Lung (tissue), 12 donors: ENCODE measurements around the gene EHD1. TPM values are rescaled to one million over a fixed set of nuclear protein-coding genes. Genes with fewer than 3 reads are reported as not detected.

Source experiments
- ATAC-seq: fragments of 200-7000 bp; cut with Tn5 transposase; one replicate; pipeline ENCODE4 v1.9.1; 2020; ENCODE audit warnings: moderate number of reproducible peaks; ENCODE audit not compliant: insufficient read depth, low FRiP score
- DNase-seq, 3 donors: peaks; one replicate each; pipeline ENCODE4 v3.0.0-alpha.2; 2013 to 2017
- H3K27ac ChIP-seq, 2 donors: one replicate each; pipeline ENCODE4 v1.5.1; 2013; ENCODE audit warnings: mild to moderate bottlenecking in 2 of 2, moderate library complexity in 2 of 2, control low read depth in 1 of 2, inconsistent platforms in 1 of 2, low read depth in 1 of 2, low read length in 1 of 2
- H3K27me3 ChIP-seq, 3 donors: one replicate each; pipeline ENCODE4 v1.5.1; 2013; ENCODE audit warnings: low read length in 2 of 3; ENCODE audit not compliant: control insufficient read depth in 3 of 3, insufficient read depth in 3 of 3
- H3K36me3 ChIP-seq, 4 donors: one replicate each; pipeline ENCODE4 v1.5.1; 2013; ENCODE audit warnings: low read length in 4 of 4, mild to moderate bottlenecking in 1 of 4, moderate library complexity in 1 of 4; ENCODE audit not compliant: control insufficient read depth in 4 of 4, insufficient read depth in 4 of 4
- H3K4me1 ChIP-seq, 5 donors: one replicate each; pipeline ENCODE4 v1.5.1; 2013; ENCODE audit warnings: low read length in 5 of 5, mild to moderate bottlenecking in 2 of 5, moderate library complexity in 1 of 5; ENCODE audit not compliant: control insufficient read depth in 5 of 5, insufficient read depth in 5 of 5
- H3K4me3 ChIP-seq: one replicate; pipeline ENCODE4 v1.5.1; 2013; ENCODE audit warnings: mild to moderate bottlenecking, control low read depth, moderate library complexity
- H3K9ac ChIP-seq, 2 donors: one replicate each; pipeline ENCODE4 v1.5.1; 2013; ENCODE audit warnings: low read length in 2 of 2, control low read depth in 1 of 2; ENCODE audit not compliant: insufficient read depth in 1 of 2
- H3K9me3 ChIP-seq, 4 donors: one replicate each; pipeline ENCODE4 v1.5.1; 2013; ENCODE audit warnings: low read length in 3 of 4, mild to moderate bottlenecking in 1 of 4, moderate library complexity in 1 of 4; ENCODE audit not compliant: control insufficient read depth in 4 of 4, insufficient read depth in 3 of 4
- CTCF ChIP-seq: IDR thresholded peaks from 2 replicates; pipeline ENCODE4 v1.5.1; 2012; ENCODE audit warnings: mild to moderate bottlenecking; ENCODE audit errors: control extremely low read depth, extremely low read depth
- WGBS, 2 donors: extraction: QIAGEN DNeasy Blood & Tissue Kit; methylation state at CpG; one replicate each; pipeline ENCODE4 v1.1.7; 2013; 5-methylcytosine and 5-hydroxymethylcytosine counted together
- polyA plus RNA-seq, 2 donors: library from polyadenylated mRNA; stranded (reverse); fragments of 200-250 nt; gene quantifications; one replicate each; pipeline ENCODE4 v1.2.1, GENCODE V29; 2013
- total RNA-seq, 2 donors: library from RNA; depleted of rRNA in 1 of 2; stranded (reverse); fragments of >200 nt in 1 of 2; gene quantifications; one replicate each; pipeline ENCODE4 v1.2.1, GENCODE V29; 2014 to 2021
- donor health status: control.
- donor health status: control.
- donor health status: Bipolar disorder and iron deficiency.
- donor health status: healthy.
- donor health status: DM: yes; HTN: yes; CAD: no.

Gene EHD1
- total and polyA plus RNA-seq, 4 donors: 42.1 to 144 (median 105) TPM

GRCh38 chr11:64829536-64830251, 48.7 kb downstream of the EHD1 start:
- TF ChIP-seq CTCF: no peak
- Histone ChIP-seq H3K9me3 (no peaks in the 10 kb centered on the region), H3K36me3 (peaks cover 0 to 25% (median 1%) of the 10 kb centered on the region in 4 donors), H3K4me3 (no peak overlapping the region), H3K27me3 (no peaks in the 10 kb centered on the region), H3K27ac (no peak overlapping the region), H3K4me1 (no peaks in the 10 kb centered on the region), H3K9ac (no peak overlapping the region)
- no peak for ATAC-seq
- 94 to 96% methylated on average over 43 of the region's 43 CpGs for WGBS, 2 donors
- DNase-seq: no peak

- peaks cover 0 to 15% (median 1%) of the 10 kb centered on the region in 4 donors for H3K36me3 ChIP-seq
- H3K9me3 ChIP-seq: no peaks in the 10 kb centered on the region
- H3K4me3 ChIP-seq: no peak overlapping the region
- DNase-seq: no peak
- no peak for ATAC-seq
- no peak for TF ChIP-seq CTCF
- no peak overlapping the region for H3K9ac ChIP-seq
- H3K27ac ChIP-seq: no peak overlapping the region
- H3K27me3 ChIP-seq: no peaks in the 10 kb centered on the region
- 95 to 97% methylated on average over 22 of the region's 22 CpGs for WGBS, 2 donors
- H3K4me1 ChIP-seq: no peaks in the 10 kb centered on the region
Measured at GRCh38 chr11:64827451-64827839, 51.0 kb downstream of the EHD1 start.

DNA sequence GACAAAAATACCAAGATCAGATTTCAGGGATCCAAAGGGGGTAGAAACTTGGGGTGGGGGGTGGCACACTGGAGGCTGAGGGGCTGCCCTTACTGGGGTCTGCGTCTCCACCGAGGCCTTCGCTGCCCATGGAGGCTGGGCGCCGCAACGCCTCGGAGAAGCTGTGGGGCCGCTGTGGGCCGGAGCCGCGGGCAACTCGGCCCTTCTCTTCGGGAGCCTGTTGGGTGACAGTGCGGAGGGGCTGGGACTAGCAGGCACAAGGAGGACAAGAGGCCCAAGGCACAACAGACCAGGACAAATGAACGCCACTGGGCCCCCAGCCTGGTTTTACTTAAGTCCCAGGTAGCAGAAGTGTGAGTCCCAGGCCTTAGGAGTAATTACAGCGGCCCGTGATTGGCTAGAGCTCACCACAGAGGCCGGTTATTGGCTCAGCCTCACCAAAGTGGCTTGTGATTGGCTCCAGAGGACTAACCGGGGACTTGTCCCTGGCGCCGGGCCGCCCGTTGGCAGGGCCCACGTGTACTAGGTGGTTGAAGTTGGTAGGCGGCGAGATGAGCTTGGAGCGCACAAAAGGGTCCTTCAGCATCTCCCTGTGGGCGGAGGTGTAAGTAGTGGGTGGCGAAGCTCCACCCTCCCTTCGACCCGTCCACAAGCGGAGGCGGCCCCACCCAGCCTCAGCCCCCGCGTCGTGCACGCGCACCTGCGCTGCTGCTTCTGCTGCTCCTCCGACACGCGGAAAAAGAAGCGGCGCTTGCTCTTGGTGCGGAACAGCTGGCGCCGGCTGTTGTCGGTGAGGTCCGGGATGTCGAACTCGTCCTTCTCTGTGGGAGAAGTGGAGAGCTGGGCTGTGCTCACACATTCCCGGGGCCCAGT, 51.6 kb downstream of the EHD1 start:
- ATAC-seq: no peak
- Histone ChIP-seq H3K4me1 (no peaks in the 10 kb centered on the region), H3K9ac (no peak overlapping the region), H3K36me3 (peaks cover 0 to 9% (median 1%) of the 10 kb centered on the region in 4 donors), H3K9me3 (no peaks in the 10 kb centered on the region), H3K4me3 (no peak overlapping the region), H3K27me3 (no peaks in the 10 kb centered on the region), H3K27ac (no peak overlapping the region)
- no peak for DNase-seq
- WGBS, 2 donors: 92 to 96% methylated on average over 52 of the region's 52 CpGs
- no peak for TF ChIP-seq CTCF
